ENCODE measurements around the gene ARL8B.

DNA sequence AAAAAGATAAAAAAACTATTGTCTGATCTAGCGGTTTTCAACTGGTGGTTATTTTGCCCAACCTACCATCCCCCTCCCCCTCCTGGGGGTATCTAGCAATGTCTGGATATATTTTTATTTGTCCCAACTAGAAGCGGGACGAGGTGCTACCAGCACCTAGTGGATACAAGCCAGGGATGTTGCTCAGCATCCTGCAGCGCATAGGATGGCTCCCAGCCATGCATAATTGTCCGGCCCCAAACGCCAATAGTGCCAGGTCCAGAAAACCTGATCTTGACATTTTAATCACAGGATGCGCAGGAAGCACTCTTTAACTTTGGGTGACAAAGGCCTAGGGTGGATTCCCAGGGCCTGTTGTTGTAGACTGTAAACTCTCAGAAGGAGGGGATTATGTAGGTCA is 17.0 kb upstream of the ARL8B start:
- TF ChIP-seq REST (IDR thresholded peaks at IDR 0.05; ENCODE audit: insufficient read depth in 1 of 2, low read depth in 2 of 2, low read length in 1 of 2) (no peak), TCF7L2 (IDR thresholded peaks at IDR 0.05; ENCODE audit: low read depth, low read length) (no peak), POLR2AphosphoS5 (IDR thresholded peaks at IDR 0.05; ENCODE audit: low read depth, low read length) (no peak)
- TF ChIP-seq, protein P1, sequence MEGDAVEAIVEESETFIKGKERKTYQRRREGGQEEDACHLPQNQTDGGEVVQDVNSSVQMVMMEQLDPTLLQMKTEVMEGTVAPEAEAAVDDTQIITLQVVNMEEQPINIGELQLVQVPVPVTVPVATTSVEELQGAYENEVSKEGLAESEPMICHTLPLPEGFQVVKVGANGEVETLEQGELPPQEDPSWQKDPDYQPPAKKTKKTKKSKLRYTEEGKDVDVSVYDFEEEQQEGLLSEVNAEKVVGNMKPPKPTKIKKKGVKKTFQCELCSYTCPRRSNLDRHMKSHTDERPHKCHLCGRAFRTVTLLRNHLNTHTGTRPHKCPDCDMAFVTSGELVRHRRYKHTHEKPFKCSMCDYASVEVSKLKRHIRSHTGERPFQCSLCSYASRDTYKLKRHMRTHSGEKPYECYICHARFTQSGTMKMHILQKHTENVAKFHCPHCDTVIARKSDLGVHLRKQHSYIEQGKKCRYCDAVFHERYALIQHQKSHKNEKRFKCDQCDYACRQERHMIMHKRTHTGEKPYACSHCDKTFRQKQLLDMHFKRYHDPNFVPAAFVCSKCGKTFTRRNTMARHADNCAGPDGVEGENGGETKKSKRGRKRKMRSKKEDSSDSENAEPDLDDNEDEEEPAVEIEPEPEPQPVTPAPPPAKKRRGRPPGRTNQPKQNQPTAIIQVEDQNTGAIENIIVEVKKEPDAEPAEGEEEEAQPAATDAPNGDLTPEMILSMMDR (IDR thresholded peaks at IDR 0.05): no peak
